ENCODE data around the gene POLR1G.
"Not testable (repeated sequence)": the region's sequence is repeated elsewhere in the genome, so short reads cannot be mapped to it uniquely, and the experiment has no call there.

Gene POLR1G

GRCh38 chr19:45423033-45423588, 16.7 kb downstream of the POLR1G start:
- DNase-seq: no peak

- peak; percentile 88 to 91 for DNase-seq
These were observed 17.2 kb downstream of the POLR1G start, which contains the start of gene ERCC1 for GRCh38 chr19:45423589-45424190. Gene ERCC1 (minus strand): TSS chr19:45423917. CDS start chr19:45423374, 543 bp downstream.

GRCh38 chr19:45424191-45425058, 18.0 kb downstream of the POLR1G start:
- DNase-seq: peak; percentile 70 to 77

- no peak for DNase-seq
These were observed 22.2 kb downstream of the POLR1G start for GRCh38 chr19:45428384-45429231.

- not testable (repeated sequence) for DNase-seq
These were observed 23.5 kb downstream of the POLR1G start for GRCh38 chr19:45429896-45430295.

- peak; percentile 45 to 62 for DNase-seq
These were observed 24.6 kb downstream of the POLR1G start for GRCh38 chr19:45431008-45431407.

GRCh38 chr19:45432543-45432942, 26.1 kb downstream of the POLR1G start:
- not testable (repeated sequence) for DNase-seq

GRCh38 chr19:45437328-45437727, 30.9 kb downstream of the POLR1G start:
- DNase-seq: no peak

GRCh38 chr19:45439190-45439568, 32.7 kb downstream of the POLR1G start:
- no peak for DNase-seq

GRCh38 chr19:45439569-45440258, 33.3 kb downstream of the POLR1G start:
- peak; percentile 68 to 74 for DNase-seq

GRCh38 chr19:45440259-45440638, 33.8 kb downstream of the POLR1G start:
- no peak for DNase-seq

- DNase-seq: no peak
These were observed 34.6 kb downstream of the POLR1G start for GRCh38 chr19:45440873-45441654.

GRCh38 chr19:45442408-45442777, 35.9 kb downstream of the POLR1G start:
- DNase-seq: no peak

GRCh38 chr19:45442778-45443461, 36.5 kb downstream of the POLR1G start:
- peak; percentile 90 for DNase-seq

- DNase-seq: peak in 1 of 2 experiments; percentile 26
These were observed 37.2 kb downstream of the POLR1G start for GRCh38 chr19:45443462-45444317.

- DNase-seq: peak in 1 of 2 experiments; percentile 35
These were observed 38.0 kb downstream of the POLR1G start for GRCh38 chr19:45444318-45445041.

- DNase-seq: no peak
These were observed 38.7 kb downstream of the POLR1G start for GRCh38 chr19:45445139-45445538.

GRCh38 chr19:45446295-45446694, 39.9 kb downstream of the POLR1G start:
- DNase-seq: peak in 1 of 2 experiments; percentile 29

GRCh38 chr19:45446944-45447343, 40.5 kb downstream of the POLR1G start:
- no peak for DNase-seq

Measured in AML-193 (cell line).